AG09319 (cell line): Measurements from ENCODE around the gene FAP.

Experiments
- DNase-seq: peaks from one replicate; pipeline ENCODE4 v3.0.0-alpha.2; 2010; ENCODE audit warnings: low read depth; ENCODE audit errors: extremely low read depth
- TF ChIP-seq, protein P1 (sequence below): IDR thresholded peaks from 2 replicates; pipeline ENCODE4 v1.5.1; 2011; ENCODE audit warnings: low read depth, mild to moderate bottlenecking, inconsistent platforms, low read length, moderate library complexity

The FAP gene

GRCh38 chr2:162254236-162254871 lies 11.1 kb upstream of the FAP start:
- DNase-seq: no peak
- TF ChIP-seq, protein P1, sequence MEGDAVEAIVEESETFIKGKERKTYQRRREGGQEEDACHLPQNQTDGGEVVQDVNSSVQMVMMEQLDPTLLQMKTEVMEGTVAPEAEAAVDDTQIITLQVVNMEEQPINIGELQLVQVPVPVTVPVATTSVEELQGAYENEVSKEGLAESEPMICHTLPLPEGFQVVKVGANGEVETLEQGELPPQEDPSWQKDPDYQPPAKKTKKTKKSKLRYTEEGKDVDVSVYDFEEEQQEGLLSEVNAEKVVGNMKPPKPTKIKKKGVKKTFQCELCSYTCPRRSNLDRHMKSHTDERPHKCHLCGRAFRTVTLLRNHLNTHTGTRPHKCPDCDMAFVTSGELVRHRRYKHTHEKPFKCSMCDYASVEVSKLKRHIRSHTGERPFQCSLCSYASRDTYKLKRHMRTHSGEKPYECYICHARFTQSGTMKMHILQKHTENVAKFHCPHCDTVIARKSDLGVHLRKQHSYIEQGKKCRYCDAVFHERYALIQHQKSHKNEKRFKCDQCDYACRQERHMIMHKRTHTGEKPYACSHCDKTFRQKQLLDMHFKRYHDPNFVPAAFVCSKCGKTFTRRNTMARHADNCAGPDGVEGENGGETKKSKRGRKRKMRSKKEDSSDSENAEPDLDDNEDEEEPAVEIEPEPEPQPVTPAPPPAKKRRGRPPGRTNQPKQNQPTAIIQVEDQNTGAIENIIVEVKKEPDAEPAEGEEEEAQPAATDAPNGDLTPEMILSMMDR: no peak

- TF ChIP-seq, protein P1: no peak
- no peak for DNase-seq
Measured at GRCh38 chr2:162253435-162253834, 10.2 kb upstream of the FAP start.

DNA sequence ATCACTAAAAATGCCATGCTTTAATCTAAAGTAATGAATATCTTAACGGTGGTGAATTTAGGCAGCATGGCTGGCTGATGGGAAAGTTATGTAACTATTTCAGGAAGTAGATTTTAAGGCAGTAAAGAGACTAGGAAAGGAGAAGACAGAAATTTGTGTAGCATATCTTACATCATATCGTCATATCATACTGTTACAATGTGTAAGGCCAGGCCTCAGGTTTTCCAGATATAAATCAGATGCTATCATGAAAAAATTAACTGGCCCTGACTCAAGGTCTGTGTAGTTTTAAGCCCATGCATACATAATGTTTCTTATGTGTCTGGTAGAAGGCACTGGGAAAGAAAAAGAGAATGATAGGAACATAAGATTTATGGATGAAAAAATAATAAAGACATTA lies 8.9 kb upstream of the FAP start:
- TF ChIP-seq, protein P1: no peak
- DNase-seq: no peak

GRCh38 chr2:162245781-162246180 lies 2.5 kb upstream of the FAP start:
- no peak for DNase-seq
- TF ChIP-seq, protein P1: no peak

GRCh38 chr2:162245061-162245460 lies 1.8 kb upstream of the FAP start:
- TF ChIP-seq, protein P1: no peak
- DNase-seq: no peak

- TF ChIP-seq, protein P1: no peak
- DNase-seq: no peak
Measured at GRCh38 chr2:162244541-162245031, 1.3 kb upstream of the FAP start.

DNA sequence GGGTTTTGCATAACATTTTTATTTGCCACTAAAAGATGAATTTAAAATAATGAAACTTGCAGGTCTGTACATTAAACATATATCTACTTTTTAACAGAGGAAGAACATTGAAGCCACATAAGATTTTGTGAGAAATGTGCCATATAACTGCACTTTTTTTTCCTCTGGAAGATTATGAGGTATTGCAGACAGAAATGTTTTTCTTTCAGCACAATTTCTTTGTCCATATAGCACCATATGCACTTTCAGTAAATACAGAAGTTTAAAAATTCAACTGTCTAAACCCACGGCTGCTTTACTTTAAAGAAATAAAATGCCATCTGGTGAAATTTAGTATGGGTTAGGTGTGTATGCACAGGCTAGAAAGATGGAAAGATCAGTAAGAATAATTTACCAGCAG lies 470 bp upstream of the FAP start:
- TF ChIP-seq, protein P1: no peak
- no peak for DNase-seq
